H1 (cell line): ENCODE results near the gene HSD11B1. TPM values are rescaled to one million over a fixed set of nuclear protein-coding genes. Genes with fewer than 3 reads are reported as not detected.

Experiments used
- CTCF ChIA-PET: fragments of 300-600 bp; sonication (Branson Sonifier 250); formaldehyde crosslinking; loops from one replicate; lab custom pipeline; 2021; ENCODE audit not compliant: partially characterized antibody; lab: Charles Lee
- POLR2A ChIA-PET: fragments of 300-600 bp; sonication (Branson Sonifier 250); formaldehyde crosslinking; loops from one replicate; lab custom pipeline; 2021; ENCODE audit warnings: inconsistent platforms; ENCODE audit not compliant: partially characterized antibody; lab: Charles Lee
- DNase-seq, 2 experiments: peaks; one replicate each; pipeline versions ENCODE4 v3.0.0 to v3.0.0-alpha.2; 2010 to 2022; ENCODE audit warnings: low spot score in 2 of 2, low read depth in 1 of 2, mixed read lengths in 1 of 2
- FAIRE-seq: peaks from 2 replicates; lab custom pipeline; 2011; peaks lifted over from hg19 to GRCh38; lab: Jason Lieb, UNC
- H2AFZ ChIP-seq: 2 replicates; pipeline ENCODE4 v1.8.1; 2012; ENCODE audit warnings: low read length, inconsistent platforms
- H2AK5ac ChIP-seq: 2 replicates; pipeline ENCODE4 v1.6.1; 2013; ENCODE audit warnings: low read depth, low read length
- H2BK120ac ChIP-seq: replicated peaks from 2 replicates; pipeline ENCODE3; 2013; ENCODE audit warnings: low read depth, low read length, inconsistent platforms
- H2BK12ac ChIP-seq: 2 replicates; pipeline ENCODE4 v1.6.1; 2013; ENCODE audit warnings: low read depth, low read length
- H2BK15ac ChIP-seq: 2 replicates; pipeline ENCODE4 v1.6.1; 2013; ENCODE audit warnings: low read length
- H2BK20ac ChIP-seq: 2 replicates; pipeline ENCODE4 v1.6.1; 2013; ENCODE audit warnings: low read length
- H2BK5ac ChIP-seq: 2 replicates; pipeline ENCODE4 v1.6.1; 2013; ENCODE audit warnings: low read depth, low read length
- H3K14ac ChIP-seq: 2 replicates; pipeline ENCODE4 v1.6.1; 2013; ENCODE audit warnings: inconsistent platforms; ENCODE audit not compliant: insufficient read length
- H3K18ac ChIP-seq: 2 replicates; pipeline ENCODE4 v1.6.1; 2013; ENCODE audit warnings: low read length; ENCODE audit errors: extremely low read depth
- H3K23ac ChIP-seq: 2 replicates; pipeline ENCODE4 v1.6.1; 2013; ENCODE audit warnings: inconsistent platforms; ENCODE audit not compliant: insufficient read length
- H3K23me2 ChIP-seq: 2 replicates; pipeline ENCODE4 v1.6.1; 2013; ENCODE audit warnings: low read depth, low read length
- H3K27ac ChIP-seq: 2 replicates; pipeline ENCODE4 v1.6.1; 2011; ENCODE audit warnings: low read depth, low read length, inconsistent platforms
- H3K27me3 ChIP-seq, 4 experiments: replicated peaks in 1 of 4; 1 replicate in 1 of 4; 2 replicates in 3 of 4; pipeline versions ENCODE4 v1.6.1 to v1.8.1; 2011 to 2013; ENCODE audit warnings: low read length in 3 of 4, mild to moderate bottlenecking in 3 of 4, inconsistent platforms in 2 of 4, mixed read lengths in 2 of 4, moderate library complexity in 1 of 4; ENCODE audit not compliant: control insufficient read depth in 3 of 4, insufficient read depth in 3 of 4; ENCODE audit errors: extremely low read depth in 1 of 4
- H3K36me3 ChIP-seq, 4 experiments: 2 replicates each; pipeline versions ENCODE4 v1.6.1 to v1.8.1; 2011 to 2013; ENCODE audit warnings: mild to moderate bottlenecking in 4 of 4, low read length in 3 of 4, moderate library complexity in 2 of 4, control low read depth in 1 of 4, inconsistent platforms in 1 of 4; ENCODE audit not compliant: insufficient read depth in 4 of 4, control insufficient read depth in 2 of 4
- H3K4ac ChIP-seq: replicated peaks from 2 replicates; pipeline ENCODE3; 2013; ENCODE audit warnings: low read length, low read depth, mixed read lengths, inconsistent platforms; ENCODE audit not compliant: insufficient read length
- H3K4me1 ChIP-seq, 4 experiments: replicated peaks in 1 of 4; 1 replicate in 1 of 4; 2 replicates in 3 of 4; pipeline versions ENCODE4 v1.6.1 to v1.8.1; 2011 to 2013; ENCODE audit warnings: low read length in 3 of 4, inconsistent platforms in 2 of 4, mixed read lengths in 1 of 4; ENCODE audit not compliant: insufficient read depth in 4 of 4, control insufficient read depth in 3 of 4
- H3K4me2 ChIP-seq, 2 experiments: 2 replicates each; pipeline versions ENCODE4 v1.6.1 to v1.8.1; 2011 to 2013; ENCODE audit warnings: low read depth in 2 of 2, low read length in 2 of 2, control low read depth in 1 of 2, inconsistent platforms in 1 of 2, mild to moderate bottlenecking in 1 of 2; ENCODE audit not compliant: insufficient read depth in 1 of 2
- H3K4me3 ChIP-seq, 4 experiments: fragments of 200-600, 300-600 bp in 1 of 4; sonication (generic), shearing (Covaris generic), sonication (Bioruptor Twin) in 1 of 4; 2 replicates each; pipeline versions ENCODE4 v1.5.1 to v1.8.1; 2011 to 2016; ENCODE audit warnings: low read length in 4 of 4, low read depth in 3 of 4, control low read depth in 2 of 4, inconsistent platforms in 2 of 4, mild to moderate bottlenecking in 2 of 4, mixed read lengths in 1 of 4, moderate library complexity in 1 of 4; ENCODE audit not compliant: insufficient read depth in 2 of 4; ENCODE audit errors: extremely low read depth in 1 of 4
- H3K56ac ChIP-seq: replicated peaks from 2 replicates; pipeline ENCODE3; 2013; ENCODE audit warnings: low read depth, mild to moderate bottlenecking, mixed read lengths, low read length, inconsistent platforms; ENCODE audit not compliant: insufficient read length
- H3K79me1 ChIP-seq: 2 replicates; pipeline ENCODE4 v1.6.1; 2013; ENCODE audit warnings: low read depth, low read length, control low read depth
- H3K79me2 ChIP-seq, 2 experiments: 2 replicates each; pipeline versions ENCODE4 v1.6.1 to v1.8.1; 2012 to 2013; ENCODE audit warnings: low read length in 2 of 2, mild to moderate bottlenecking in 2 of 2, inconsistent platforms in 1 of 2; ENCODE audit not compliant: insufficient read depth in 2 of 2, control insufficient read depth in 1 of 2
- H3K9ac ChIP-seq, 4 experiments: replicated peaks in 1 of 4; 1 replicate in 1 of 4; 2 replicates in 3 of 4; pipeline versions ENCODE4 v1.6.1 to v1.8.1; 2011 to 2013; ENCODE audit warnings: low read depth in 3 of 4, low read length in 3 of 4, control low read depth in 2 of 4, mild to moderate bottlenecking in 2 of 4, moderate library complexity in 2 of 4, inconsistent platforms in 1 of 4; ENCODE audit errors: extremely low read depth in 1 of 4
- H3K9me3 ChIP-seq, 2 experiments: 2 replicates each; pipeline versions ENCODE4 v1.6.1 to v1.8.1; 2012 to 2013; ENCODE audit warnings: mild to moderate bottlenecking in 2 of 2, moderate library complexity in 2 of 2, control low read depth in 1 of 2, inconsistent platforms in 1 of 2, low read depth in 1 of 2, low read length in 1 of 2, mixed read lengths in 1 of 2; ENCODE audit not compliant: insufficient read depth in 2 of 2
- H4K20me1 ChIP-seq, 2 experiments: replicated peaks in 1 of 2; 2 replicates each; pipeline versions ENCODE3 to v1.8.1; 2011 to 2013; ENCODE audit warnings: inconsistent platforms in 2 of 2, low read length in 2 of 2, mild to moderate bottlenecking in 1 of 2; ENCODE audit not compliant: insufficient read depth in 2 of 2, control insufficient read depth in 1 of 2
- H4K5ac ChIP-seq: 2 replicates; pipeline ENCODE4 v1.6.1; 2013; ENCODE audit warnings: low read length, low read depth, mixed read lengths, inconsistent platforms; ENCODE audit not compliant: insufficient read length
- H4K8ac ChIP-seq: 2 replicates; pipeline ENCODE4 v1.8.0; 2013; ENCODE audit warnings: mild to moderate bottlenecking, moderate library complexity, low read length, inconsistent platforms; ENCODE audit not compliant: insufficient read depth; ENCODE audit errors: extremely low read depth
- H4K91ac ChIP-seq: replicated peaks from 2 replicates; pipeline ENCODE3; 2013; ENCODE audit warnings: low read length, mixed read lengths, inconsistent platforms; ENCODE audit not compliant: insufficient read length
- polyA plus RNA-seq, 7 experiments: library from polyadenylated mRNA; depleted of rRNA in 3 of 7; stranded (reverse) in 5 of 7; unstranded in 2 of 7; fragments of >200 nt in 5 of 7; fragments of 200-250 nt in 2 of 7; gene quantifications; 1 replicate in 5 of 7; 2 replicates in 1 of 7; 4 replicates in 1 of 7; pipeline versions ENCODE4 v1.2.1 to v1.2.3, GENCODE V29; 2011 to 2013; ENCODE audit warnings: missing spikeins in 2 of 7, mixed read lengths in 2 of 7
- total RNA-seq: library from RNA; stranded (reverse); fragmentation: NEBNext Ultra II Directional; extraction: Animal tissue kit (Norgen Biotek cat#: 25700); gene quantifications from 2 replicates; pipeline ENCODE4 v1.2.1, GENCODE V29; 2021
- TF ChIP-seq, protein P1 (sequence below): fragments of 300-600 bp; sonication (generic); IDR thresholded peaks from 2 replicates; pipeline ENCODE4 v1.7.1; 2012; ENCODE audit warnings: low read length, moderate library complexity, mild to moderate bottlenecking, inconsistent platforms; ENCODE audit not compliant: insufficient replicate concordance

Gene HSD11B1
- total and polyA plus RNA-seq, 2 of the 8 experiments (the other 6 are each of a cell fraction or from before 2014, with no cell fraction given), result not detected

DNA sequence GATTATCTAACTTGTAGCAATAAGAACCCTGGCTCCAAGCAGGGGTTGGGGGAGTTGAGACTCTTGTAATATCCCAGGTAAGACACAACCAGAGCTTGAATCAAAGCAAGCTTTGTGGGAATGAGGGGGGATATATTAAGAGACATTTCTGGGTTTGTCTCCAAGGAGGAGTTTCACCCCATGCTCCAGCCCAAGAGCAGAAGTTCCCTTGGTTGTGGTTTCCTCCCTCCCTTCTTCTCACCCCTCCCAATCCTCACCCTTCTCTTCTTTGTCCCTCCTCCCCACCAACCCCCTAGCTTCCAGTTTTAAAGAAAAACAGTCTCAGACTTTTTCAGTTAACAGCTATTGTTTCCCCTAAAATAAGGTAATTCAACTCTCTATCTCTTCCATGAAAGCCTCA lies 63.1 kb downstream of the HSD11B1 start:
- H3K14ac ChIP-seq, result no peak overlapping the region
- H4K20me1 ChIP-seq, result peaks cover 0 to 11% of the 10 kb centered on the region in 2 experiments
- H3K79me1 ChIP-seq, result no peaks in the 10 kb centered on the region
- H4K91ac ChIP-seq, result no peak overlapping the region
- no peak overlapping the region for H3K4ac ChIP-seq
- no peak overlapping the region for H3K4me2 ChIP-seq
- no peak overlapping the region for H4K8ac ChIP-seq
- no peak overlapping the region for H3K9ac ChIP-seq
- no peak overlapping the region for H3K23ac ChIP-seq
- H4K5ac ChIP-seq, result no peak overlapping the region
- H3K9me3 ChIP-seq, result peaks cover 5 to 8% of the 10 kb centered on the region in 2 experiments; a peak in 2 of 4 replicates
- H3K18ac ChIP-seq, result no peak overlapping the region
- no peak overlapping the region for H2BK15ac ChIP-seq
- H3K79me2 ChIP-seq, result no peaks in the 10 kb centered on the region
- no peak overlapping the region for H2AFZ ChIP-seq
- H3K56ac ChIP-seq, result no peak overlapping the region
- no peak overlapping the region for H2BK120ac ChIP-seq
- no peaks in the 10 kb centered on the region; a peak in 1 of 7 replicates for H3K4me1 ChIP-seq
- ChIA-PET POLR2A (no interaction called here), CTCF (interaction anchor here (0.9 to 3.1 kb wide), 5 partner anchors 8 to 60 kb away, joined by 3 to 14 read pairs (median 4); partner anchors contain the start of genes C1orf74 and UTP25)
- H2BK12ac ChIP-seq, result no peak overlapping the region
- H3K4me3 ChIP-seq, result no peak overlapping the region
- H2AK5ac ChIP-seq, result no peak overlapping the region
- no peak for FAIRE-seq
- no peaks in the 10 kb centered on the region; a peak in 1 of 8 replicates for H3K36me3 ChIP-seq
- no peak overlapping the region for H2BK5ac ChIP-seq
- DNase-seq, result no peak
- no peak overlapping the region for H3K27ac ChIP-seq
- H3K27me3 ChIP-seq, result peaks cover 0 to 2% (median 0%) of the 10 kb centered on the region in 4 experiments; a peak in 2 of 7 replicates
- H2BK20ac ChIP-seq, result no peak overlapping the region
- peaks cover 13% of the 10 kb centered on the region; the same call in 1 of the 2 replicates for H3K23me2 ChIP-seq
- TF ChIP-seq, protein P1, sequence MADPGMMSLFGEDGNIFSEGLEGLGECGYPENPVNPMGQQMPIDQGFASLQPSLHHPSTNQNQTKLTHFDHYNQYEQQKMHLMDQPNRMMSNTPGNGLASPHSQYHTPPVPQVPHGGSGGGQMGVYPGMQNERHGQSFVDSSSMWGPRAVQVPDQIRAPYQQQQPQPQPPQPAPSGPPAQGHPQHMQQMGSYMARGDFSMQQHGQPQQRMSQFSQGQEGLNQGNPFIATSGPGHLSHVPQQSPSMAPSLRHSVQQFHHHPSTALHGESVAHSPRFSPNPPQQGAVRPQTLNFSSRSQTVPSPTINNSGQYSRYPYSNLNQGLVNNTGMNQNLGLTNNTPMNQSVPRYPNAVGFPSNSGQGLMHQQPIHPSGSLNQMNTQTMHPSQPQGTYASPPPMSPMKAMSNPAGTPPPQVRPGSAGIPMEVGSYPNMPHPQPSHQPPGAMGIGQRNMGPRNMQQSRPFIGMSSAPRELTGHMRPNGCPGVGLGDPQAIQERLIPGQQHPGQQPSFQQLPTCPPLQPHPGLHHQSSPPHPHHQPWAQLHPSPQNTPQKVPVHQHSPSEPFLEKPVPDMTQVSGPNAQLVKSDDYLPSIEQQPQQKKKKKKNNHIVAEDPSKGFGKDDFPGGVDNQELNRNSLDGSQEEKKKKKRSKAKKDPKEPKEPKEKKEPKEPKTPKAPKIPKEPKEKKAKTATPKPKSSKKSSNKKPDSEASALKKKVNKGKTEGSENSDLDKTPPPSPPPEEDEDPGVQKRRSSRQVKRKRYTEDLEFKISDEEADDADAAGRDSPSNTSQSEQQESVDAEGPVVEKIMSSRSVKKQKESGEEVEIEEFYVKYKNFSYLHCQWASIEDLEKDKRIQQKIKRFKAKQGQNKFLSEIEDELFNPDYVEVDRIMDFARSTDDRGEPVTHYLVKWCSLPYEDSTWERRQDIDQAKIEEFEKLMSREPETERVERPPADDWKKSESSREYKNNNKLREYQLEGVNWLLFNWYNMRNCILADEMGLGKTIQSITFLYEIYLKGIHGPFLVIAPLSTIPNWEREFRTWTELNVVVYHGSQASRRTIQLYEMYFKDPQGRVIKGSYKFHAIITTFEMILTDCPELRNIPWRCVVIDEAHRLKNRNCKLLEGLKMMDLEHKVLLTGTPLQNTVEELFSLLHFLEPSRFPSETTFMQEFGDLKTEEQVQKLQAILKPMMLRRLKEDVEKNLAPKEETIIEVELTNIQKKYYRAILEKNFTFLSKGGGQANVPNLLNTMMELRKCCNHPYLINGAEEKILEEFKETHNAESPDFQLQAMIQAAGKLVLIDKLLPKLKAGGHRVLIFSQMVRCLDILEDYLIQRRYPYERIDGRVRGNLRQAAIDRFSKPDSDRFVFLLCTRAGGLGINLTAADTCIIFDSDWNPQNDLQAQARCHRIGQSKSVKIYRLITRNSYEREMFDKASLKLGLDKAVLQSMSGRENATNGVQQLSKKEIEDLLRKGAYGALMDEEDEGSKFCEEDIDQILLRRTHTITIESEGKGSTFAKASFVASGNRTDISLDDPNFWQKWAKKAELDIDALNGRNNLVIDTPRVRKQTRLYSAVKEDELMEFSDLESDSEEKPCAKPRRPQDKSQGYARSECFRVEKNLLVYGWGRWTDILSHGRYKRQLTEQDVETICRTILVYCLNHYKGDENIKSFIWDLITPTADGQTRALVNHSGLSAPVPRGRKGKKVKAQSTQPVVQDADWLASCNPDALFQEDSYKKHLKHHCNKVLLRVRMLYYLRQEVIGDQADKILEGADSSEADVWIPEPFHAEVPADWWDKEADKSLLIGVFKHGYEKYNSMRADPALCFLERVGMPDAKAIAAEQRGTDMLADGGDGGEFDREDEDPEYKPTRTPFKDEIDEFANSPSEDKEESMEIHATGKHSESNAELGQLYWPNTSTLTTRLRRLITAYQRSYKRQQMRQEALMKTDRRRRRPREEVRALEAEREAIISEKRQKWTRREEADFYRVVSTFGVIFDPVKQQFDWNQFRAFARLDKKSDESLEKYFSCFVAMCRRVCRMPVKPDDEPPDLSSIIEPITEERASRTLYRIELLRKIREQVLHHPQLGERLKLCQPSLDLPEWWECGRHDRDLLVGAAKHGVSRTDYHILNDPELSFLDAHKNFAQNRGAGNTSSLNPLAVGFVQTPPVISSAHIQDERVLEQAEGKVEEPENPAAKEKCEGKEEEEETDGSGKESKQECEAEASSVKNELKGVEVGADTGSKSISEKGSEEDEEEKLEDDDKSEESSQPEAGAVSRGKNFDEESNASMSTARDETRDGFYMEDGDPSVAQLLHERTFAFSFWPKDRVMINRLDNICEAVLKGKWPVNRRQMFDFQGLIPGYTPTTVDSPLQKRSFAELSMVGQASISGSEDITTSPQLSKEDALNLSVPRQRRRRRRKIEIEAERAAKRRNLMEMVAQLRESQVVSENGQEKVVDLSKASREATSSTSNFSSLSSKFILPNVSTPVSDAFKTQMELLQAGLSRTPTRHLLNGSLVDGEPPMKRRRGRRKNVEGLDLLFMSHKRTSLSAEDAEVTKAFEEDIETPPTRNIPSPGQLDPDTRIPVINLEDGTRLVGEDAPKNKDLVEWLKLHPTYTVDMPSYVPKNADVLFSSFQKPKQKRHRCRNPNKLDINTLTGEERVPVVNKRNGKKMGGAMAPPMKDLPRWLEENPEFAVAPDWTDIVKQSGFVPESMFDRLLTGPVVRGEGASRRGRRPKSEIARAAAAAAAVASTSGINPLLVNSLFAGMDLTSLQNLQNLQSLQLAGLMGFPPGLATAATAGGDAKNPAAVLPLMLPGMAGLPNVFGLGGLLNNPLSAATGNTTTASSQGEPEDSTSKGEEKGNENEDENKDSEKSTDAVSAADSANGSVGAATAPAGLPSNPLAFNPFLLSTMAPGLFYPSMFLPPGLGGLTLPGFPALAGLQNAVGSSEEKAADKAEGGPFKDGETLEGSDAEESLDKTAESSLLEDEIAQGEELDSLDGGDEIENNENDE, result no peak
